SK-N-SH (cell line): ENCODE measurements around the gene CLMN. TPM values are rescaled to one million over a fixed set of nuclear protein-coding genes. Genes with fewer than 3 reads are reported as not detected.

ENCODE experiments used
- CTCF ChIA-PET: fragments of 300-600, 350-600 bp; formaldehyde crosslinking; extraction: SDS; loops from one replicate; lab custom pipeline; 2021; lab: Yijun Ruan, JAX
- POLR2A ChIA-PET: fragments of 350-600 bp; sonication (Branson Sonifier 250); formaldehyde crosslinking; extraction: SDS; loops from one replicate; lab custom pipeline; 2020; ENCODE audit warnings: antibody characterized with exemption, inconsistent platforms; lab: Yijun Ruan, JAX
- DNase-seq: peaks from one replicate; pipeline ENCODE4 v3.0.0; 2012
- H2AFZ ChIP-seq: fragments of 200-600 bp; sonication (generic); 2 replicates; pipeline ENCODE4 v1.8.1; 2016; ENCODE audit warnings: antibody characterized with exemption, mild to moderate bottlenecking, low read depth
- H3F3A ChIP-seq: fragments of 200-600 bp; sonication (generic); replicated peaks from 2 replicates; pipeline ENCODE3; 2016; ENCODE audit warnings: antibody characterized with exemption, mild to moderate bottlenecking; ENCODE audit not compliant: insufficient read depth
- H3K27ac ChIP-seq, 2 experiments: fragments of 200-500 bp in 1 of 2; fragments of 200-600 bp in 1 of 2; sonication (Bioruptor generic) in 1 of 2; sonication (generic), shearing (Covaris generic) in 1 of 2; 2 replicates each; pipeline versions ENCODE4 v1.5.1 to v1.6.1; 2014 to 2016; ENCODE audit warnings: low read depth in 2 of 2, inconsistent platforms in 1 of 2, low read length in 1 of 2, mild to moderate bottlenecking in 1 of 2, mixed read lengths in 1 of 2
- H3K27me3 ChIP-seq: fragments of 200-600 bp; sonication (generic), shearing (Covaris generic); 2 replicates; pipeline ENCODE4 v1.6.1; 2016; ENCODE audit warnings: mixed run types; ENCODE audit not compliant: insufficient read depth
- H3K36me3 ChIP-seq, 2 experiments: fragments of 200-500 bp in 1 of 2; fragments of 200-600 bp in 1 of 2; sonication (Bioruptor generic) in 1 of 2; sonication (generic) in 1 of 2; replicated peaks in 1 of 2; 2 replicates each; pipeline versions ENCODE3 to v1.5.1; 2014 to 2016; ENCODE audit warnings: low read length in 1 of 2, mild to moderate bottlenecking in 1 of 2; ENCODE audit not compliant: insufficient read depth in 2 of 2, control insufficient read depth in 1 of 2
- H3K4me1 ChIP-seq, 2 experiments: fragments of 200-500 bp in 1 of 2; fragments of 200-600 bp in 1 of 2; sonication (Bioruptor generic) in 1 of 2; sonication (generic), shearing (Covaris generic) in 1 of 2; 2 replicates each; pipeline versions ENCODE4 v1.5.1 to v1.6.1; 2014 to 2016; ENCODE audit warnings: low read depth in 1 of 2, low read length in 1 of 2, mixed run types in 1 of 2; ENCODE audit not compliant: insufficient read depth in 2 of 2, control insufficient read depth in 1 of 2
- H3K4me2 ChIP-seq: fragments of 200-600 bp; sonication (generic), shearing (Covaris generic); 2 replicates; pipeline ENCODE4 v1.6.1; 2017; ENCODE audit warnings: mixed run types
- H3K4me3 ChIP-seq, 2 experiments: fragments of 200-500 bp in 1 of 2; fragments of 200-600 bp in 1 of 2; sonication (Bioruptor generic) in 1 of 2; sonication (generic), shearing (Covaris generic) in 1 of 2; 2 replicates each; pipeline versions ENCODE4 v1.5.1 to v1.8.1; 2014 to 2016; ENCODE audit warnings: low read depth in 2 of 2, inconsistent platforms in 1 of 2, low read length in 1 of 2, mild to moderate bottlenecking in 1 of 2, mixed read lengths in 1 of 2, moderate library complexity in 1 of 2
- H3K79me2 ChIP-seq: fragments of 200-600 bp; sonication (generic); 2 replicates; pipeline ENCODE4 v1.8.1; 2017; ENCODE audit warnings: mild to moderate bottlenecking; ENCODE audit not compliant: insufficient read depth
- H3K9ac ChIP-seq: fragments of 200-600 bp; sonication (generic); 2 replicates; pipeline ENCODE4 v1.6.1; 2017; ENCODE audit warnings: mixed run types
- H3K9me2 ChIP-seq: fragments of 200-600 bp; sonication (generic); 2 replicates; pipeline ENCODE4 v1.6.1; 2017; ENCODE audit warnings: mixed run types
- H3K9me3 ChIP-seq: fragments of 200-600 bp; sonication (generic); 2 replicates; pipeline ENCODE4 v1.6.1; 2017; ENCODE audit warnings: mixed run types, mild to moderate bottlenecking, moderate library complexity
- H4K20me1 ChIP-seq: fragments of 200-600 bp; sonication (generic); 2 replicates; pipeline ENCODE4 v1.6.1; 2017; ENCODE audit warnings: mild to moderate bottlenecking, mixed run types; ENCODE audit not compliant: insufficient read depth
- CHD2 ChIP-seq: fragments of 150-350 bp; IDR thresholded peaks from 2 replicates; pipeline ENCODE4 v1.6.1; 2018; ENCODE audit warnings: low read length; ENCODE audit not compliant: partially characterized antibody
- ELF1 ChIP-seq: IDR thresholded peaks from 2 replicates; pipeline ENCODE4 v1.4.0; 2012
- EZH2phosphoT487 ChIP-seq: fragments of 200-600 bp; sonication (generic); IDR thresholded peaks from 2 replicates; pipeline ENCODE4 v1.6.1; 2017; ENCODE audit warnings: low read depth, mixed run types, mild to moderate bottlenecking, antibody characterized with exemption, moderate library complexity, borderline replicate concordance
- FOXJ3 ChIP-seq: sonication (generic); formaldehyde crosslinking; IDR thresholded peaks from 2 replicates; pipeline ENCODE4 v1.5.1; 2020; ENCODE audit warnings: mild to moderate bottlenecking, missing genetic modification reagents
- FOXM1 ChIP-seq: IDR thresholded peaks from 2 replicates; pipeline ENCODE4 v1.4.0; 2012; ENCODE audit warnings: low read depth, mild to moderate bottlenecking
- JUND ChIP-seq: IDR thresholded peaks from 2 replicates; pipeline ENCODE4 v1.4.0; 2012
- RCOR1 ChIP-seq: fragments of 150-350 bp; IDR thresholded peaks from 2 replicates; pipeline ENCODE4 v1.6.1; 2017; ENCODE audit warnings: antibody characterized with exemption, low read length
- REST ChIP-seq: IDR thresholded peaks from 2 replicates; pipeline ENCODE4 v1.6.1; 2012; ENCODE audit warnings: mild to moderate bottlenecking, low read depth, low read length, moderate library complexity
- RXRA ChIP-seq: IDR thresholded peaks from 2 replicates; pipeline ENCODE4 v1.4.0; 2012; ENCODE audit warnings: low read depth, mild to moderate bottlenecking, borderline replicate concordance
- SIN3A ChIP-seq: IDR thresholded peaks from 2 replicates; pipeline ENCODE4 v1.6.1; 2012; ENCODE audit warnings: low read depth, mild to moderate bottlenecking, low read length, moderate library complexity, borderline replicate concordance
- TAF1 ChIP-seq: IDR thresholded peaks from 2 replicates; pipeline ENCODE4 v1.6.1; 2012; ENCODE audit warnings: low read depth, mild to moderate bottlenecking, low read length, moderate library complexity, borderline replicate concordance
- USF2 ChIP-seq: fragments of 150-350 bp; IDR thresholded peaks from 2 replicates; pipeline ENCODE4 v1.6.1; 2017; ENCODE audit warnings: antibody characterized with exemption, low read length, low read depth, borderline replicate concordance
- YY1 ChIP-seq: IDR thresholded peaks from 2 replicates; pipeline ENCODE4 v1.4.0; 2012; ENCODE audit warnings: low read depth, mild to moderate bottlenecking
- WGBS: methylation state at CpG from one replicate; pipeline ENCODE4 v1.1.6; 2017; ENCODE audit warnings: low lambda C conversion rate; 5-methylcytosine and 5-hydroxymethylcytosine counted together
- polyA plus RNA-seq, 3 experiments: library from polyadenylated mRNA; depleted of rRNA; stranded (reverse); fragments of >200 nt; gene quantifications; 2 replicates each; pipeline ENCODE4 v1.2.3, GENCODE V29; 2012

Gene CLMN
- polyA plus RNA-seq, 1 of the 3 experiments (the other 2 are of a cell fraction), result 1.4 TPM

- H3K27ac ChIP-seq, result no peak overlapping the region
- no peak overlapping the region for H3K4me2 ChIP-seq
- no peaks in the 10 kb centered on the region for H3K79me2 ChIP-seq
- no peak overlapping the region for H2AFZ ChIP-seq
- no peaks in the 10 kb centered on the region for H4K20me1 ChIP-seq
- H3K4me3 ChIP-seq, result no peak overlapping the region
- H3K36me3 ChIP-seq, result no peaks in the 10 kb centered on the region
- WGBS, result 97% methylated on average over 6 of the region's 8 CpGs
- peaks cover under 1 to 4% of the 10 kb centered on the region in 2 experiments; a peak in 2 of 4 replicates for H3K4me1 ChIP-seq
- ChIA-PET CTCF (interaction anchor here (1.1 kb wide), 1 partner anchor 11 kb away, joined by 3 read pairs; no protein-coding TSS in a partner anchor), POLR2A (no interaction called here)
- no peaks in the 10 kb centered on the region for H3K9me3 ChIP-seq
- H3K27me3 ChIP-seq, result no peaks in the 10 kb centered on the region
- no peak for TF ChIP-seq TAF1
- no peak for TF ChIP-seq JUND
- TF ChIP-seq RXRA, result no peak
- no peak for TF ChIP-seq RCOR1
- no peaks in the 10 kb centered on the region for H3K9me2 ChIP-seq
- no peak for DNase-seq
- no peak overlapping the region for H3K9ac ChIP-seq
- no peaks in the 10 kb centered on the region for H3F3A ChIP-seq
Measured at GRCh38 chr14:95297832-95298231, 21.9 kb downstream of the CLMN start.

GRCh38 chr14:95296966-95297365, 22.7 kb downstream of the CLMN start:
- CTCF ChIA-PET, result no interaction called here
- no peak overlapping the region for H3K9ac ChIP-seq
- no peak overlapping the region for H3K4me2 ChIP-seq
- no peaks in the 10 kb centered on the region for H3F3A ChIP-seq
- H3K4me3 ChIP-seq, result no peak overlapping the region
- H3K27ac ChIP-seq, result no peak overlapping the region
- POLR2A ChIA-PET, result no interaction called here
- 95% methylated on average over 4 of the region's 5 CpGs for WGBS
- H3K9me3 ChIP-seq, result no peaks in the 10 kb centered on the region
- H3K9me2 ChIP-seq, result no peaks in the 10 kb centered on the region
- peaks cover 0 to 6% of the 10 kb centered on the region in 2 experiments; a peak in 2 of 4 replicates for H3K4me1 ChIP-seq
- H3K27me3 ChIP-seq, result no peaks in the 10 kb centered on the region
- TF ChIP-seq REST (no peak), RXRA (no peak), USF2 (no peak), TAF1 (no peak), SIN3A (no peak), CHD2 (no peak), EZH2phosphoT487 (no peak), FOXM1 (no peak), ELF1 (no peak), YY1 (no peak), FOXJ3 (no peak)
- TF ChIP-seq, all 33 proteins: peak for 0
- no peaks in the 10 kb centered on the region for H4K20me1 ChIP-seq
- no peaks in the 10 kb centered on the region for H3K36me3 ChIP-seq
- no peak overlapping the region for H2AFZ ChIP-seq
- H3K79me2 ChIP-seq, result no peaks in the 10 kb centered on the region
- DNase-seq, result no peak
